Naive thymus-derived CD8-positive, alpha-beta T cell (primary cell): ENCODE measurements around the gene ZNF33B. TPM values are rescaled to one million over a fixed set of nuclear protein-coding genes. Genes with fewer than 3 reads are reported as not detected.

Experiments used
- ATAC-seq, 2 donors: fragments of 150-1000 bp; cut with Tn5 transposase in 1 of 2; sonication (Bioruptor Pico), chemical (Tn5 transposase) in 1 of 2; 1 replicate in 1 of 2; 2 replicates in 1 of 2; pipeline ENCODE4 v1.10.0; 2021; ENCODE audit warnings: mild to moderate bottlenecking in 2 of 2, moderate library complexity in 2 of 2
- POLR2A ChIA-PET: fragments of 350-600 bp; sonication (Branson Sonifier 250); formaldehyde crosslinking; loops from one replicate; lab custom pipeline; 2021; ENCODE audit warnings: antibody characterized with exemption; lab: Charles Lee
- DNase-seq, 10 donors: peaks; one replicate each; pipeline versions ENCODE4 v3.0.0 to v3.0.0-alpha.2; 2020 to 2022
- H3K27ac Mint-ChIP-seq, 10 donors: one replicate each; pipeline ENCODE4 v1.8.0; 2020 to 2022; ENCODE audit warnings: mild to moderate bottlenecking in 10 of 10, mixed read lengths in 10 of 10, moderate library complexity in 4 of 10, inconsistent platforms in 1 of 10
- H3K27me3 Mint-ChIP-seq, 5 donors: one replicate each; pipeline ENCODE4 v1.8.0; 2021 to 2022; ENCODE audit warnings: mixed read lengths in 5 of 5
- H3K36me3 Mint-ChIP-seq, 3 donors: one replicate each; pipeline ENCODE4 v1.8.0; 2020 to 2022; ENCODE audit warnings: mixed read lengths in 3 of 3, mild to moderate bottlenecking in 2 of 3, inconsistent platforms in 1 of 3
- H3K4me1 Mint-ChIP-seq, 4 donors: one replicate each; pipeline ENCODE4 v1.8.0; 2021 to 2022; ENCODE audit warnings: mixed read lengths in 4 of 4
- H3K4me3 Mint-ChIP-seq, 10 donors: one replicate each; pipeline ENCODE4 v1.8.0; 2020 to 2022; ENCODE audit warnings: mild to moderate bottlenecking in 10 of 10, mixed read lengths in 10 of 10, moderate library complexity in 6 of 10, inconsistent platforms in 1 of 10
- H3K9me3 Mint-ChIP-seq, 9 donors: one replicate each; pipeline ENCODE4 v1.8.0; 2020 to 2022; ENCODE audit warnings: mixed read lengths in 9 of 9, mild to moderate bottlenecking in 3 of 9, inconsistent platforms in 1 of 9, moderate library complexity in 1 of 9
- polyA plus RNA-seq, 3 donors: library from polyadenylated mRNA; unstranded; fragments of 300-500 nt; fragmentation: Illumina TruSeq; gene quantifications; one replicate each; pipeline ENCODE4 v1.2.3, GENCODE V29; 2021
- total RNA-seq, 8 experiments: library from RNA in 2 of 8; stranded (reverse) in 2 of 8; gene quantifications; one replicate each; pipeline ENCODE4 v1.2.3 and lab custom pipeline; 2021 to 2026

ZNF33B gene
- total and polyA plus RNA-seq, 5 experiments from 2014 or later: 6.9 to 64.6 (median 12.9) TPM

- POLR2A ChIA-PET: interaction anchor here (1.7 kb wide), 1 partner anchor 86 kb away, joined by 5 read pairs; no protein-coding TSS in a partner anchor
- peak in 1 of 10 donors; percentile 3 for DNase-seq
- Mint-ChIP-seq H3K27ac (peak overlapping the region; percentile 95 to 98 (median 97)), H3K4me3 (peak overlapping the region; percentile 97 to 99 (median 98)), H3K9me3 (peaks cover 0 to 15% (median 8%) of the 10 kb centered on the region in 9 donors), H3K4me1 (peaks cover 28 to 58% (median 49%) of the 10 kb centered on the region in 4 donors), H3K36me3 (peaks cover 16 to 38% (median 35%) of the 10 kb centered on the region in 3 donors), H3K27me3 (no peaks in the 10 kb centered on the region)
- no peak for ATAC-seq
Measured at GRCh38 chr10:42551582-42552187, 86.7 kb downstream of the ZNF33B start.

DNA sequence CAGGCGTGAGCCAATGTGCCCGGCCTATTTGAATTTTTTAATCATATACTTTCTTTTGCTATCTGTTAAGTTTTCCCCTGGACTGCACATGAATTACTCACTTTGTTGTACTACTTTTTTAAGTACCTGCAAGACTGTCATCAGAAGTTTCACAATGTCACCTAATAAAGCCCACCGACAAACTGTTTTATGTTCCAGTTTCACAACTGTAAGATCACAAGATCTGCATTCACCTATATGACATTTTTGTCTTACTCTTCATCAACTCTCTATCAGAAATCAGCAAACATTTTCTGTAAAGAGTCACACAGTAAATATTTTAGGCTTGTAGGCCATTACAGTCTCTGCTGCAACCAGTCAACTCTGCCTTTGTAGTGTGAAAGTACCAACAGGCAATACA is 88.5 kb downstream of the ZNF33B start:
- Mint-ChIP-seq H3K36me3 (peaks cover 30 to 52% (median 45%) of the 10 kb centered on the region in 3 donors), H3K27me3 (no peaks in the 10 kb centered on the region), H3K4me3 (peak overlapping the region in 6 of 10 donors; percentile 5 to 62 (median 39)), H3K4me1 (peaks cover 28 to 60% (median 50%) of the 10 kb centered on the region in 4 donors), H3K9me3 (peaks cover 4 to 29% (median 19%) of the 10 kb centered on the region in 9 donors), H3K27ac (peak overlapping the region in 2 of 10 donors; percentile 5 to 55)
- no peak for DNase-seq
- POLR2A ChIA-PET: no interaction called here
- no peak for ATAC-seq

DNA sequence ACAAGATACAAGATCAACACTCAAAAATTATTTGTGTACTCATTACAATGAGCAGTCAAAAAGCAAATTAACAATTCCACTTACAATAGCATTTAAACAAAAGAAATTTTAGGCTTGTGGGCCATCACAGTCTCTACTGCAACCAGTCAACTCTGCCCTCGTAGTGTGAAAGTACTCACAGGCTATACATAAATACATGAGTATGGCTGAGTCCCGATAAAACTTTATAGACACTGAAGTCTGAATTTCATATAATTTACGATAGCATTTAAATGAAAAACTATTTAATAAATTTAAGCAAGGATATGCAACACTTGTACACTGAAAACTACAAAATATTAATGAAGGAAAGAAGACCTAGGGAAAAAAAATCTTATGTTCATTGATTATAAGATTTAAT is 90.1 kb downstream of the ZNF33B start:
- Mint-ChIP-seq H3K27me3 (no peaks in the 10 kb centered on the region), H3K9me3 (peaks cover 8 to 45% (median 28%) of the 10 kb centered on the region in 9 donors), H3K27ac (no peak overlapping the region), H3K36me3 (peaks cover 42 to 68% (median 61%) of the 10 kb centered on the region in 3 donors), H3K4me1 (peaks cover 27 to 57% (median 47%) of the 10 kb centered on the region in 4 donors), H3K4me3 (no peak overlapping the region)
- POLR2A ChIA-PET: no interaction called here
- ATAC-seq (no peak), DNase-seq (no peak)

DNA sequence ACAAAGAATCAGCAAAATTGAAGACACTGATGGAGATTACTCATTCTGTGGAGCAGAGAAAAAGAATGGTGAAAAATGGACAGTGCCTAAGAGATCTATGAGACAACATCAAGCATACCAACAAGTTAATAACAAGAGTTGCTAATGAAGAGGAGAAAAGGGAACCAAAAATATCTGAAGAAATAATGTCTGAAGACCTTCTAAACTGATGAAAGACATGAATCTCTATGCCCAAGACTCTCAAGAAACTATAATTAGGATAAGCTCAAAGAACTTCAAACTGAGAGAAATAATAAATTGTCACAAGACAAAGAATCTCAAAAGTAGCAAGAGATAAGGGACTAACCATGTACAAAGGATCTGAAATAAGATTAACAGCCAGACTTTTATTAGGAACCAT is 93.4 kb downstream of the ZNF33B start:
- H3K27me3 Mint-ChIP-seq: no peaks in the 10 kb centered on the region
- no peak for ATAC-seq
- no peak for DNase-seq
- H3K27ac Mint-ChIP-seq: no peak overlapping the region
- H3K9me3 Mint-ChIP-seq: peaks cover 18 to 77% (median 50%) of the 10 kb centered on the region in 9 donors
- no peak overlapping the region for H3K4me3 Mint-ChIP-seq
- peaks cover 72 to 88% (median 85%) of the 10 kb centered on the region in 3 donors for H3K36me3 Mint-ChIP-seq
- H3K4me1 Mint-ChIP-seq: peaks cover 11 to 27% (median 17%) of the 10 kb centered on the region in 4 donors
- POLR2A ChIA-PET: no interaction called here

GRCh38 chr10:42543840-42544372 is 94.5 kb downstream of the ZNF33B start:
- peaks cover 72 to 91% (median 85%) of the 10 kb centered on the region in 3 donors for H3K36me3 Mint-ChIP-seq
- H3K27me3 Mint-ChIP-seq: no peaks in the 10 kb centered on the region
- POLR2A ChIA-PET: no interaction called here
- no peak for DNase-seq
- no peak overlapping the region for H3K4me3 Mint-ChIP-seq
- H3K4me1 Mint-ChIP-seq: peaks cover 3 to 18% (median 13%) of the 10 kb centered on the region in 4 donors
- ATAC-seq: no peak
- peaks cover 18 to 81% (median 50%) of the 10 kb centered on the region in 9 donors for H3K9me3 Mint-ChIP-seq
- no peak overlapping the region for H3K27ac Mint-ChIP-seq

Other genes starting within 250 kb of the ZNF33B start
- 10 to 100 TPM; 18.7 to 19.6 TPM for gene BMS1, start 144.2 kb upstream of the ZNF33B start, total RNA-seq
- gene BMS1, start 144.2 kb upstream of the ZNF33B start, polyA plus RNA-seq: 10 to 100 TPM in 2 of 3 donors, 1 to 10 TPM in 1; 9.4 to 19.3 (median 13.6) TPM